NB4 (cell line): ENCODE data around the gene OLFML1.

Experiments
- MYC ChIP-seq: IDR thresholded peaks from 2 replicates; pipeline ENCODE4 v1.6.1; 2011; ENCODE audit warnings: low read depth, low read length
- POLR2A ChIP-seq: IDR thresholded peaks from 2 replicates; pipeline ENCODE4 v1.6.1; 2011; ENCODE audit warnings: mild to moderate bottlenecking; ENCODE audit not compliant: insufficient read length; ENCODE audit errors: extremely low read depth
- TF ChIP-seq, protein P1 (sequence below): IDR thresholded peaks from one replicate; pipeline ENCODE4 v1.5.1; 2012; ENCODE audit warnings: low read depth, low read length

DNA sequence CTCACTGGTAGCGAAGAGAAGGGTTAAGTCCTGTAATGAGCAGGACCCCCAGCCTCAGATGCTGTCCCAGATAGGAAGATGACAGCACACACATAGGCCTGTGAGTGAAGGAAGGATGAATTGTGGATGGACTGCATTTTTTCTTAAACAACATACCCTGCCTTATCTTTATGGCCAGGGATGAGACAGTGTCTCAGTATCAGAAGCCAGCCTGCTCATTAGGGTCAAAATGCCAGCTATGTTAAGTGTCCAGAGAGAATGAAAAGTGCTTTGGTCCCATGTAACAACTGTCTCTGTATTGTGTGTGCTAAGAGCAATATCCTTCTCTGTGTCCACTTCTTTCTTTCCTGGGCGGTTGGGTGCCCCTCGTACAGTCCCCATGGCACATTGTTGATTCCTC lies 58.7 kb downstream of the OLFML1 start:
- TF ChIP-seq POLR2A (no peak), MYC (no peak)
- TF ChIP-seq, protein P1, sequence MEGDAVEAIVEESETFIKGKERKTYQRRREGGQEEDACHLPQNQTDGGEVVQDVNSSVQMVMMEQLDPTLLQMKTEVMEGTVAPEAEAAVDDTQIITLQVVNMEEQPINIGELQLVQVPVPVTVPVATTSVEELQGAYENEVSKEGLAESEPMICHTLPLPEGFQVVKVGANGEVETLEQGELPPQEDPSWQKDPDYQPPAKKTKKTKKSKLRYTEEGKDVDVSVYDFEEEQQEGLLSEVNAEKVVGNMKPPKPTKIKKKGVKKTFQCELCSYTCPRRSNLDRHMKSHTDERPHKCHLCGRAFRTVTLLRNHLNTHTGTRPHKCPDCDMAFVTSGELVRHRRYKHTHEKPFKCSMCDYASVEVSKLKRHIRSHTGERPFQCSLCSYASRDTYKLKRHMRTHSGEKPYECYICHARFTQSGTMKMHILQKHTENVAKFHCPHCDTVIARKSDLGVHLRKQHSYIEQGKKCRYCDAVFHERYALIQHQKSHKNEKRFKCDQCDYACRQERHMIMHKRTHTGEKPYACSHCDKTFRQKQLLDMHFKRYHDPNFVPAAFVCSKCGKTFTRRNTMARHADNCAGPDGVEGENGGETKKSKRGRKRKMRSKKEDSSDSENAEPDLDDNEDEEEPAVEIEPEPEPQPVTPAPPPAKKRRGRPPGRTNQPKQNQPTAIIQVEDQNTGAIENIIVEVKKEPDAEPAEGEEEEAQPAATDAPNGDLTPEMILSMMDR, result no peak
